Osteoblast (primary cell): Measurements from ENCODE around the gene FAM90A1. TPM values are rescaled to one million over a fixed set of nuclear protein-coding genes. Genes with fewer than 3 reads are reported as not detected.

ENCODE experiments used
- total RNA-seq: library from RNA; depleted of rRNA; stranded (reverse); fragments of >200 nt; gene quantifications from 2 replicates; pipeline ENCODE4 v1.2.3, GENCODE V29; 2012

Gene FAM90A1
- total RNA-seq, 1 donor = not detected

Other genes with a start within 250 kb of the FAM90A1 start
- gene FOXJ2, start 194.9 kb downstream of the FAM90A1 start, total RNA-seq = 10.5 and 11.2 TPM in 2 replicates
- gene C3AR1, start 161.3 kb downstream of the FAM90A1 start, total RNA-seq = 0.29 and 0.72 TPM in 2 replicates
- 39.8 and 40.1 TPM in 2 replicates for gene NECAP1, start 145.3 kb downstream of the FAM90A1 start, total RNA-seq
- 0.29 and 0.72 TPM in 2 replicates for gene CLEC4A, start 104.0 kb downstream of the FAM90A1 start, total RNA-seq
- gene ZNF705A, start 70.6 kb downstream of the FAM90A1 start, total RNA-seq = not detected in 2 replicates
- gene CLEC6A, start 228.3 kb upstream of the FAM90A1 start, total RNA-seq = not detected in 2 replicates